B cell (primary cell): ENCODE measurements around the gene APLP1. TPM values are rescaled to one million over a fixed set of nuclear protein-coding genes. Genes with fewer than 3 reads are reported as not detected.

Experiments used
- ATAC-seq: fragments of 200-7000 bp; cut with Tn5 transposase; one replicate; pipeline ENCODE4 v1.10.0; 2021; ENCODE audit warnings: low read depth, mild to moderate bottlenecking, moderate number of reproducible peaks, moderate library complexity
- CTCF ChIA-PET: fragments of 350-600 bp; sonication (Branson Sonifier 250); formaldehyde crosslinking; loops from one replicate; lab custom pipeline; 2021; ENCODE audit warnings: antibody characterized with exemption, inconsistent platforms; lab: Charles Lee
- POLR2A ChIA-PET: fragments of 350-600 bp; sonication (Branson Sonifier 250); formaldehyde crosslinking; loops from one replicate; lab custom pipeline; 2021; ENCODE audit warnings: antibody characterized with exemption; lab: Charles Lee
- DNase-seq: peaks from one replicate; pipeline ENCODE4 v3.0.0; 2013
- H2AFZ ChIP-seq: 2 replicates; pipeline ENCODE4 v1.6.1; 2012; ENCODE audit warnings: mild to moderate bottlenecking, low read depth, low read length; ENCODE audit not compliant: insufficient read depth, poor library complexity, severe bottlenecking
- H3K27ac ChIP-seq, 2 donors: 1 replicate in 1 of 2; 2 replicates in 1 of 2; pipeline ENCODE4 v1.5.1; 2012 to 2013; ENCODE audit warnings: low read length in 2 of 2, mild to moderate bottlenecking in 2 of 2, moderate library complexity in 1 of 2
- H3K27me3 ChIP-seq, 4 experiments: fragments of 200-600 bp in 1 of 4; sonication (generic) in 1 of 4; replicated peaks in 1 of 4; 1 replicate in 2 of 4; 2 replicates in 2 of 4; pipeline versions ENCODE4 v1.6.1 to v1.7.0; 2013 to 2016; ENCODE audit warnings: low read length in 3 of 4, mild to moderate bottlenecking in 2 of 4, mixed read lengths in 1 of 4, moderate library complexity in 1 of 4; ENCODE audit not compliant: insufficient read depth in 4 of 4, control insufficient read depth in 3 of 4; ENCODE audit errors: control extremely low read depth in 1 of 4
- H3K36me3 ChIP-seq, 2 experiments: replicated peaks in 1 of 2; 1 replicate in 1 of 2; 2 replicates in 1 of 2; pipeline versions ENCODE4 v1.6.1 to v1.7.1; 2013; ENCODE audit warnings: low read length in 1 of 2; ENCODE audit not compliant: insufficient read depth in 2 of 2, control insufficient read depth in 1 of 2; ENCODE audit errors: control extremely low read depth in 1 of 2, extremely low read depth in 1 of 2
- H3K4me1 ChIP-seq, 2 donors: fragments of 200-600 bp in 1 of 2; sonication (generic) in 1 of 2; 1 replicate in 1 of 2; 2 replicates in 1 of 2; pipeline versions ENCODE4 v1.5.1 to v1.6.1; 2013 to 2017; ENCODE audit warnings: low read length in 2 of 2; ENCODE audit not compliant: control insufficient read depth in 2 of 2, insufficient read depth in 2 of 2
- H3K4me2 ChIP-seq: replicated peaks from 2 replicates; pipeline ENCODE3; 2012; ENCODE audit warnings: mild to moderate bottlenecking, low read depth, low read length; ENCODE audit not compliant: poor library complexity, severe bottlenecking
- H3K4me3 ChIP-seq, 5 experiments: fragments of 200-600 bp in 1 of 5; sonication (generic) in 1 of 5; 1 replicate in 3 of 5; 2 replicates in 2 of 5; pipeline versions ENCODE4 v1.5.1 to v1.7.0; 2011 to 2016; ENCODE audit warnings: low read length in 4 of 5, mild to moderate bottlenecking in 4 of 5, low read depth in 2 of 5, control low read depth in 1 of 5, moderate library complexity in 1 of 5; ENCODE audit not compliant: insufficient read depth in 1 of 5; ENCODE audit errors: control extremely low read depth in 1 of 5, extremely low read depth in 1 of 5
- H3K79me2 ChIP-seq: fragments of 200-600 bp; sonication (generic); one replicate; pipeline ENCODE4 v1.6.0; 2016; ENCODE audit warnings: low read length; ENCODE audit not compliant: control insufficient read depth, insufficient read depth
- H3K9ac ChIP-seq: fragments of 200-600 bp; sonication (generic); 2 replicates; pipeline ENCODE4 v1.6.1; 2017; ENCODE audit warnings: mild to moderate bottlenecking, low read length, moderate library complexity
- H3K9me3 ChIP-seq, 3 donors: one replicate each; pipeline versions ENCODE4 v1.6.1 to v1.7.1; 2013; ENCODE audit warnings: low read length in 2 of 3; ENCODE audit not compliant: control insufficient read depth in 2 of 3, insufficient read depth in 1 of 3; ENCODE audit errors: control extremely low read depth in 1 of 3
- H4K20me1 ChIP-seq: 2 replicates; pipeline ENCODE4 v1.6.0; 2012; ENCODE audit warnings: mild to moderate bottlenecking, low read length; ENCODE audit not compliant: insufficient read depth, control insufficient read depth, poor library complexity, severe bottlenecking
- H3K27ac Mint-ChIP-seq: one replicate; pipeline ENCODE4 v1.8.0; 2021; ENCODE audit warnings: mixed read lengths
- H3K27me3 Mint-ChIP-seq: one replicate; pipeline ENCODE4 v1.8.0; 2021; ENCODE audit warnings: mixed read lengths
- H3K4me1 Mint-ChIP-seq: one replicate; pipeline ENCODE4 v1.8.0; 2021; ENCODE audit warnings: mixed read lengths
- H3K4me3 Mint-ChIP-seq: one replicate; pipeline ENCODE4 v1.8.0; 2021; ENCODE audit warnings: mixed read lengths
- H3K9me3 Mint-ChIP-seq: one replicate; pipeline ENCODE4 v1.8.0; 2022; ENCODE audit warnings: mixed read lengths; ENCODE audit not compliant: insufficient read depth
- CTCF ChIP-seq: fragments of 200-600 bp; IDR thresholded peaks from one replicate; pipeline ENCODE4 v1.8.0; 2022; ENCODE audit warnings: antibody characterized with exemption, mild to moderate bottlenecking
- EZH2 ChIP-seq: IDR thresholded peaks from 2 replicates; pipeline ENCODE4 v1.6.1; 2012; ENCODE audit warnings: borderline replicate concordance, low read depth, mild to moderate bottlenecking, moderate library complexity, low read length; ENCODE audit not compliant: insufficient read depth, poor library complexity, severe bottlenecking
- WGBS: methylation state at CpG from one replicate; pipeline ENCODE4 v1.1.5; 2013; ENCODE audit warnings: missing lambda C conversion rate; ENCODE audit not compliant: insufficient coverage; 5-methylcytosine and 5-hydroxymethylcytosine counted together
- intact Hi-C: fragments of 100-400 bp; cut with micrococcal nuclease; formaldehyde crosslinking; loops from one replicate; pipeline ENCODE4 v1.10.0; 2022
- polyA plus RNA-seq: library from polyadenylated mRNA; depleted of rRNA; stranded (reverse); fragments of >200 nt; gene quantifications from 2 replicates; pipeline ENCODE4 v1.2.3, GENCODE V29; 2012
- total RNA-seq, 2 donors: library from RNA; stranded (reverse); fragments of 120-200 nt in 1 of 2; gene quantifications; 1 replicate in 1 of 2; 2 replicates in 1 of 2; pipeline versions ENCODE4 v1.2.3 to v1.2.4, GENCODE V29; 2013 to 2022

APLP1 gene
- total and polyA plus RNA-seq, 2 donors (not counting 1 experiment from before 2014, with no cell fraction given), result 0.06 TPM; not detected in 1

- TF ChIP-seq CTCF (no peak), EZH2 (no peak)
- Mint-ChIP-seq H3K27ac (no peak overlapping the region), H3K27me3 (peaks cover 54% of the 10 kb centered on the region), H3K4me3 (no peak overlapping the region), H3K9me3 (no peaks in the 10 kb centered on the region), H3K4me1 (peaks cover 18% of the 10 kb centered on the region)
- peaks cover 0 to 28% (median 0%) of the 10 kb centered on the region in 3 donors for H3K9me3 ChIP-seq
- intact Hi-C loops, result no loop called here
- peaks cover 23 to 25% of the 10 kb centered on the region in 2 donors for H3K4me1 ChIP-seq
- no peak overlapping the region for H2AFZ ChIP-seq
- no peak overlapping the region for H3K4me2 ChIP-seq
- ATAC-seq (no peak), DNase-seq (no peak)
- CTCF ChIA-PET, result no interaction called here
- no peak overlapping the region for H3K9ac ChIP-seq
- no peaks in the 10 kb centered on the region for H3K79me2 ChIP-seq
- 93% methylated on average over 4 of the region's 12 CpGs for WGBS
- no peaks in the 10 kb centered on the region for H3K36me3 ChIP-seq
- H3K27me3 ChIP-seq, result peaks cover 0 to 66% (median 31%) of the 10 kb centered on the region in 4 experiments
- H4K20me1 ChIP-seq, result peaks cover 3% of the 10 kb centered on the region
- POLR2A ChIA-PET, result no interaction called here
- H3K27ac ChIP-seq, result no peak overlapping the region
- no peak overlapping the region for H3K4me3 ChIP-seq
Observed at GRCh38 chr19:35871611-35872010, 3.2 kb downstream of the APLP1 start.

GRCh38 chr19:35872180-35872579 lies 3.8 kb downstream of the APLP1 start:
- peaks cover 56% of the 10 kb centered on the region for H3K27me3 Mint-ChIP-seq
- Histone ChIP-seq H3K9me3 (peaks cover 0 to 28% (median 0%) of the 10 kb centered on the region in 3 donors), H3K9ac (no peak overlapping the region), H2AFZ (no peak overlapping the region), H3K4me3 (no peak overlapping the region), H3K4me2 (no peak overlapping the region), H3K79me2 (no peaks in the 10 kb centered on the region), H4K20me1 (peaks cover 3% of the 10 kb centered on the region), H3K4me1 (peaks cover 23 to 25% of the 10 kb centered on the region in 2 donors), H3K27me3 (peaks cover 0 to 63% (median 31%) of the 10 kb centered on the region in 4 experiments), H3K27ac (no peak overlapping the region), H3K36me3 (no peaks in the 10 kb centered on the region)
- ChIA-PET POLR2A (no interaction called here), CTCF (no interaction called here)
- H3K4me3 Mint-ChIP-seq, result no peak overlapping the region
- peaks cover 18% of the 10 kb centered on the region for H3K4me1 Mint-ChIP-seq
- TF ChIP-seq EZH2 (no peak), CTCF (no peak)
- WGBS, result 85% methylated on average over 2 of the region's 5 CpGs
- DNase-seq (no peak), ATAC-seq (no peak)
- intact Hi-C loops, result no loop called here
- no peak overlapping the region for H3K27ac Mint-ChIP-seq
- H3K9me3 Mint-ChIP-seq, result no peaks in the 10 kb centered on the region
